T-helper 1 cell (primary cell): ENCODE measurements around the gene MAP3K9.

Experiments used
- DNase-seq, 5 donors: peaks; one replicate each; pipeline ENCODE4 v3.0.0-alpha.2; 2012 to 2020

The MAP3K9 gene

GRCh38 chr14:70821584-70822529 is 12.5 kb upstream of the MAP3K9 start:
- peak; percentile 41 to 57 (median 47) for DNase-seq

DNA sequence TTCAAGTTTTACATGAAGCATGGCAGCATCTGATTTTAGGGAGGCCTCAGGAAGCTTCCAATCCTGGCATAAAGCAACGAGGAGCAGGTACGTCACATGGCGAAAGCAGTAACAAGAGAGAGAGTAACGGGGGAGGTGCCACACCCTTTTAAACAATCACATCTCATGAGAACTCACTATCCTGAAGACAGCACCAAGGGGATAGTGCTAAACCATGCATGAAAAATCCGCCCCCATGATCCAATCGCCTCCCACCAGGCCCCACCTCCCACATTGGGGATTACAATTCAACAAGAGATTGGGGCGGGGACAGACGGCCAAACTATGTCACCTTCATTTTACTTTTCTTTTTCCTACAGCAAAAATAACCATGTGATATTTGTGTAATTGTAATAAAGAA is 7.2 kb upstream of the MAP3K9 start:
- DNase-seq: no peak

- no peak for DNase-seq
Observed at GRCh38 chr14:70814466-70814865, 5.2 kb upstream of the MAP3K9 start.

DNA sequence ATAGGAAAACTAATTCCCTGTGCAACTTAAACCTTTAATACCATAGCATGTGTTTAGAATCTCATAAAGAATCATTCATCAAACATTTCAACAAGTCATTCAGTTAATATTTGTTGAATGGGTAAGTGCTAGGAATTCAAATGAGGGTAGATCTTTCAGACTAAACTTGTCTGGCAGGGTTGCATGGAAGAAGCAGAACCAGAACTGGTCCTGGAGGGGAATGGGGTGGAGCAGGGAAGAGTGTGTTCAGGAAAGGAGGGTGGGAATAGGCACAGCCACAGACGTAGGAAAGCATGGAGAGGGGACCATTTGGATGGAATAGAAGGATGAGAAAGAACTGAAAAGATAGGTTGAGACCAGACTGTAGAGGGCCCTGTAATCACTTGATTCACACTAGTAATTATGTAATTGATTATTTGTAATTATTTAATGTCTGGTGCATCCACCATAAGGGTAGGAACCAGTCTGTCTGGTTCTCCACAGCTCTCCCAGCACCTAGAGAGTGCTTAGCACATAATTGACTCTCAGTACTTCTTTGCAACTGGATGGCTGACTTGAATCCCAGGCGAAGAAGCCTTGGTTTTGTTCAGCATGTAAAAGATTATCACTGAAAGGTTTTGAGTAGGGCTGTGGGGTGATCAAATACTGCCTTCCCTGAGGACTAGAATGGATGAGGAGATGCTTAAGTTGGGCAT is 3.0 kb upstream of the MAP3K9 start:
- no peak for DNase-seq

- DNase-seq: no peak
Observed at GRCh38 chr14:70811578-70811977, 2.3 kb upstream of the MAP3K9 start.

- DNase-seq: peak in 1 of 5 donors; percentile 40
Observed at GRCh38 chr14:70811050-70811449, 1.7 kb upstream of the MAP3K9 start.

GRCh38 chr14:70810621-70811020 is 1.3 kb upstream of the MAP3K9 start:
- DNase-seq: no peak

DNA sequence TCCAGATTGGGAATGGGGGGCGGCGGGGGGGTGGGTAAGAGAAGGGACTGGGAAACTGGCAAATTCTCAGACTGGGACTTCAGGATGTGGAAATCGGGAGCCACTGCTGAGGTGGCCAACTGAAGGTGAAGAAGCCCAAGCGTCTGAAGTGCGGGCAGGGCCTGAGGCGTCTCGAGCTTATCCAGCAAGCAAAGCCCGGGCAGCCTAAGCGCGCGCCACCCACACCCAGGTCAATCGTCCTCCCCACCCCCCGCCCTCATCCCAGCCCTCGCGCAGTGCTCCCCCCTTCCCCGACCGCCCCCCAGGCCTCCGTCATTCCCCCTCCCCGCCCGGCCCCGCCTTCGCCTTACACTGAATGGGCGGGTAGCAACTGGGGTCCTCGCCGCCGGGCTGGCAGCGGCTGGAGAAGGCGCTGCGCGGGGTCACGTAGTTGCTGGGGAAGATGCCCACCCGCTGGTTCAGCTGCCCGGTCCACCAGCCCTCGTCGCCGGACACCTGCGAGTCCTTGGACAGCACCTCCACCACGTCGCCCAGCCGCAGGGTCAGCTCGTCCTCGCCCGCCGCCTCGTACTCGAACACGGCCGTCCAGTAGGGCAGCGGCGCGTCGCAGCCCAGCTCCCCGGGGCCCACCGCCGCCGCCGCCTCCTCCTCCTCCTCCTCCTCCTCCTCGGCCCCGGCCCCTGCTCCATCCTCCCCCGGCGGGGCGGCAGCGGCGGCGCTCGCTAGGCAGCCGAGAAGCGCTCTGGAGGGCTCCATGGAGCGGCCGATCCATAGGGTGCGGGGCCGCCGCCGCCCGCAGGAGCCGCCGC is 693 bp downstream of the MAP3K9 start:
- peak; percentile 28 to 53 (median 33) for DNase-seq

- DNase-seq: peak; percentile 34 to 72 (median 40)
Observed at GRCh38 chr14:70807898-70808415, 1.4 kb downstream of the MAP3K9 start.

DNA sequence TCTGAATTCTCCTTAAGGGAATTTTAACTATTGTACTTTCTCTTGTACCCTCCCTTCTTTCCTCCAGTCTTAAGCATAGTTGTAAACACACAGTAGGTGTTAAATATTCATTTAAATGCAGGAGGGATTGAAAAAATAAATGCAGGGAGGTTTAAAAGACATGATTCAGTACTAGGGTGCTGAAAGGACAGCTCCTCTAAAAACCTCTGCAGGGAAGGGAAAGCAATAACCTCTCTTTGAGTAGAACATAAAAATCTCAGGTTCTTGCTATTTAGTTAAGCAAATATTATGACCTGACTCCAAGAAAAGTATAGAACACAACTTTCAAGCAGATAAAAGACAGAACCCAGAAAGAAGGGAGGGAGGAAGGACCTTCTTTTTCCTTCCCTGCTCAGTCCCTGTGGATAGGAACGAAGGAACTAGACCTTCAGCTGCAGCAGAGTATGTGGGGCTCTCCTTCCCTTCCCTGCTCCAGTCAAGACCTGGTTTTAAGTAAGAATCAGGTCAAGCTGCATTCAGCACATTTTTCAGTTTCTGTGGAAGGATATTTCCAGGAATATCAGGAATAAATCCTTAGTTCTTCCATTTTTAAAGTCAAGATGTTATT is 4.7 kb downstream of the MAP3K9 start:
- DNase-seq: no peak

DNA sequence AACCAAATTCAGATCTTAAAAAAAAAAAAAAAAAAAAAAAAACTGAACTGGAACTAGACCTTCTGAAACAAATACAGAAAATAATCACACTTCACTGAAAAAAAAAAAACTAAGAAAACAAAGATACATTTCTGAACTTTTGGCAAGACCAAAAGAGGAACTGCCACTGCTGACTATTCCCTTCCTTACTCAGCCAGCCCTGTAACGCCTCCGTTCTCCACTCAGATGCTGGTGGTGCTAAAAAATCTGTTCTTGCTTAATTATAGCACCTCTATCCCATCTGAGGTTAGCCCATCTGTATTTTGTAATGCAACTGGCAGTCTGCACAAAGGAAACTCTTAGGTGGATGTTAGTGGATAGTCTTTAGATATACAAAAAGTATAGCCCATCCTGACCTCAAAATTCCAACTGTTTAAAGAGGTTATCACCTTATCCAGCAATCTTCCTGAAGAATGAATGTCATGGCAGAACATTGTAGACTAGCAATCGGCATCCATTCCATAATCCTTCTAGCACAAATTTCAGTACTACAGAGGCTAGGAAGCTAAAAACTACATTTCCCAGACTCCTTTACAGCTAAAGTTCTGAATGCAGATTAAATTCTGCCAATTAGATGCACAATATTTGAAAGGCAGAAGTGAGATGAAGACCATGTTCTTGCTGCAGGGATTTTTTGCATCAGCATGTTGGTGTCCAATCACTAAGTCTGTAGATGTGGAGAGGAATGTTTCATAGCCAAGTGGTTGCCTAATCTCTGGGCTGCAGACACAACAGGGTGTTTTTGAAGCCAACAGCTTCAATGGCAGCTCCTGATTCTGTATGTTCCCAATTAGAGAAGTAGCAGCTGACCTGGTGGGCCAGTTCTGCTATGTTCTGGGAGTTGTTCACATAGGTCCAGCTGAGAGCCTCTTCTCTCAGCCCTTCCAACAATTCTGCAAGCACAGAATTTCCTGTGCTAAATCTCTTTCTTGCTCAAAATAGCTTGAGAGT is 5.7 kb downstream of the MAP3K9 start:
- DNase-seq: no peak

- no peak for DNase-seq
Observed at GRCh38 chr14:70802379-70802778, 6.9 kb downstream of the MAP3K9 start.

DNA sequence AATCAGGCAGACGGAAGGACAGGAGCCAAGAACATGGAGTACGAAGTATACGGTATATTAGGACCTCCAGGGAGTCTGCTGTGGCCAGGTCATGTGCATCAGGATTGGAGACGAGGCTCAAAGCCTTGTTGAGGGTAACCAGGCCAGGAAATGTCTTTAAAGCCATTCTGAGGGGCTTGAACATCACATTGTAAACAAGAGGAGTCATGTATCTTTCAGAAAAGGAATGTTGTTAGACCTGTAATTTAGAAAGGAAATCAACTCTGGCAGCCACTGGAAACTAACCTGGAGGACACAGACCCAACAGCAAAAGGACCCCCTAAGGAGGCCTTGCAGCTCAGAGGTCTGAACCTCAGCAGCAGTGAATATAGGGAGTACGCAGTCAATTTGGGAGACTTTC is 7.5 kb downstream of the MAP3K9 start:
- no peak for DNase-seq

GRCh38 chr14:70796551-70796950 is 12.8 kb downstream of the MAP3K9 start:
- DNase-seq: no peak

- no peak for DNase-seq
Observed at GRCh38 chr14:70794294-70794693, 15.0 kb downstream of the MAP3K9 start.

GRCh38 chr14:70793637-70794036 is 15.7 kb downstream of the MAP3K9 start:
- DNase-seq: no peak

GRCh38 chr14:70792939-70793338 is 16.4 kb downstream of the MAP3K9 start:
- no peak for DNase-seq

DNA sequence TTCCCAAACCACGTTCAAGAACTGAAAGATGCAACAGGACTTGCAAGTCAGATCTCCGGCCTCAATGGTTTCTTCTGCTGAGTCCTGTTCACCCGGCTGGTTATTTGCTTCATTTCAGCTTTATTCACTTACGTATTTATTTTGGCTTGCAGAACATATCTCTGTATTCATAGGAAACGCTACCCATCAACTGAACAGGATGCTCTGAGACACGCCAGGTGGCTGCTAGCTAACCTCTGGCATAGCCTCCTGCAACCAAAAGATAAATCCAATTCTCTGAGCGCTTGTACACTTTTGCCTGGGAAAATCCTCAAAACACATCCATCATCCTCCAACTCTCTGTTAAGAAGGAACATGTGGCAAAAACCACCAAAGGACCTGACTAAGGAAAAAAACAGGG is 17.3 kb downstream of the MAP3K9 start:
- no peak for DNase-seq

DNA sequence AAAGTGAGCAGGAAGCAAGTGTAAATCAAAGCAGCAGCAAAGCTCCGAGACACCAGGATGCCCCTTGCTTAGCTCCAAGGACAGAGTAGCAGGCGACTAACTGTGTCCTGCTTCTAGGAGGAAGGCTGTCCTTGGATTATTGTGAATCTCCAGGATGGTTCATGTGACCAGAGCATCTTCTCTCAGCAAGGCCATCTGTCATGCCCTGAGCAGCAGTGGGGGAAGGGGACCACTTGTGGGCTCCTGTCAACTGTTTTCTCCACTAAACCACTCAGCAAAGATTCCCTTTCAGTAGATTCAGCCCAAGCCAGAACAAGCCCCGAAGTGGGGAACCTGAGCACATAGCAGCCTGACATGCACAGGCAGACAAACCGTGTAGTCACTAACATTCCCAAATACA is 19.4 kb downstream of the MAP3K9 start:
- DNase-seq: no peak

- no peak for DNase-seq
Observed at GRCh38 chr14:70789361-70789760, 20.0 kb downstream of the MAP3K9 start.

GRCh38 chr14:70788898-70789297 is 20.4 kb downstream of the MAP3K9 start:
- no peak for DNase-seq
